GM19238 (cell line): ENCODE data around the gene DUSP22.
"Not testable (repeated sequence)": the region's sequence is repeated elsewhere in the genome, so short reads cannot be mapped to it uniquely, and the experiment has no call there.

ENCODE experiments used
- DNase-seq: peaks from one replicate; pipeline ENCODE4 v3.0.0; 2011; ENCODE audit warnings: low spot score; ENCODE audit not compliant: insufficient read length

The DUSP22 gene

GRCh38 chr6:322940-323729 lies 30.8 kb downstream of the DUSP22 start:
- no peak for DNase-seq

DNA sequence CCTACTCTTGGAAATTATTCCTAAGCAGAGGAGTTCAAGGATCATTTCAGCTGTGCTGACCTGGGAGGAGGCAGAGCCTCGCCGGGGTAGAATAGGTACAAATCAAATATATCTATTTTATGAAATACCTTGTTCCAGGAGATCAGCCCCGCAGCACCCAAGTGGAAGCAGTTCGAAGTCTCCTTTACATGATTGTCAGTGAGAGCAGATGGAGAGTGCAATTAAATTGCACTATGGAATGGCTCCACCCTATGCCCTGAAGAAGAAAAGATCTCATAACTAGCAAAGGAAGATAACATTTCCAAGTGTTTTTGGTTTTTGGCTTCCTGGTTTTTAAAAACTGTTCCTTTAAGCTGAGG lies 31.4 kb downstream of the DUSP22 start:
- no peak for DNase-seq

- DNase-seq, result no peak
Observed at GRCh38 chr6:324116-324728, 31.9 kb downstream of the DUSP22 start.

GRCh38 chr6:324729-325125 lies 32.4 kb downstream of the DUSP22 start:
- DNase-seq, result no peak

- DNase-seq, result not testable (repeated sequence)
Observed at GRCh38 chr6:325161-325860, 33.0 kb downstream of the DUSP22 start.

- DNase-seq, result not testable (repeated sequence)
Observed at GRCh38 chr6:326066-326465, 33.8 kb downstream of the DUSP22 start.

DNA sequence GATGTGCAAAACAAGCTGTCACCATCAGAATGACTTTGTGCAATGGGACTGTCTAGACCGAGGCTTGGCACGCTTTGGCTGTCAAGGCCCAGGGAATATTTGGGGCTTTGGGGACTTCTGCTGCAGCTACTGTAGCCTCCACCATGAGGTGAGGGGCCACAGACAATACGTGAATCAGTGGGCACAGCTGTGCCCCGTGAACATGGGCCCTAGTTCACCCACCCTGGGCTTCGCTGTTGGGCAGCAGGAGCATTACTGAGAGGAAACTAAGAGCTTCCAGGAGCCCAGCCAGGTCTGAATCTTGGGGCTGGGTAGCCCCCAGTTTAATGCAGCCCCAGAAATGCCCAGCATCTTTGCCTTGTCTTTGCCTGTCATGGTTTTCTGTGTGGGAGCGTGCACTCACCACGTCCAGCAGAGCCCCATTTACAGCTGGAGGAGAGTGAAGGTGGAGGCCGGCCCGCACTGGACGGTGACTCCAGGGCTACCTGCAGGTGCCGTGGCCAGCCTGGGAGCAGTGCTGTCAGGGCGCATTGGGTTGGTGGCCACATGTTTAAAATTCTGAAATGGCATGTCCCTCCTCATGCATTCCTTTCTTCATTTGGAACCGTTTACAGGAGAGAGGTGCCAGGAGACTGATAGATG lies 34.7 kb downstream of the DUSP22 start:
- no peak for DNase-seq

DNA sequence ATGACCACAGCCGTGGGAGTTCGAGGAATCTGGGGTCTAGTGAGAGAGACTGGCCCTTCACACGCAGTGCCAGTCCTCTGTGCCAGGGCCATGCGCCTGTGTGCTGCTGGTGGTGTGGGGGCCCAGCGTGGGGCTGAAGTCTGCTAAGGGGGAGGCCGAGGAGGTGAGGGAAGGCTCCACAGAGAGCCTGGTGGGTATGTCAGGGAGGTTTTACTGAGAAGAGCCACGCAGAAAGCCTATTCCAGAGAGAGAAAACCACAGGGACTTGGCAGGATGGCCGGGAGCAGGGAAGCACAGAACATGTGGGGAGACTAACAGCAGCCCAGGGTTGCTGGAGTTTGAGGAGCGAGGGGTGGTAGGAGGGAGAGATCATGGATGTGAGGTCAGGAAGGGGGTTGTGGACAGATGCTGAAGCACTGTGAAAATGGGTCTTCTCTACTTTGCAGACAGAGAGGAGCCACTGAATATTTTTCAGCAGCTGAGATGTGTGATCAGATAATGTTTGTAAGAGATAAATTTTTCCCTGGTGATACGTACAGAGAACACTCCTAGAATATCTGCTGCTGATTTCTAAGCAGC lies 35.3 kb downstream of the DUSP22 start:
- DNase-seq, result no peak

DNA sequence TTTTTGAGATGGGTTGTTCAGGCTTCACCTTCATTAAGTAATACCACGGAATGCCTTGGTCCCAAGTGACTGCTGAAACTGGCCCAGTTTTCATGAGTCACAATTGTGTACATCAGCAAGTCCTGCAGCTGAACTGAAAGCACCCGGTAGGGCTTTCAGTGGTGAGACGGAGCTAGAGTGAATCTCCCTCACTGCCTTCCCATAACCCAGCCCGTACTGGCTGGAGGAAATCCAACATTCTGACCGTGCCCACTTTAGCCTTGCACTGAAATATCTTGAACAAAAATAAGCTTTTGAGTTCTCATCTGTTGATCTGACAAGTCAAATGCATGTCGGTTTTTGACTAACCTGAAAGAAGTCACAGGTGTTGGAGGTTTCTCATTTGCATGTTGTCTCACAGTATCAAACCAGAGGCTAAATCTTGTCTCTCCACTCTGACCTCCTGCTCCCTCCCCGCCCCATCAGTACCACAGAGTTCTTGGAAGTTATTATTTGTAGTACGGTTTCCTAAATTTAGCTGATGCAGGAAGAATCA lies 35.9 kb downstream of the DUSP22 start:
- peak; percentile 71 for DNase-seq

GRCh38 chr6:328924-329323 lies 36.6 kb downstream of the DUSP22 start:
- DNase-seq, result no peak

GRCh38 chr6:329888-330691 lies 37.8 kb downstream of the DUSP22 start:
- no peak for DNase-seq

DNA sequence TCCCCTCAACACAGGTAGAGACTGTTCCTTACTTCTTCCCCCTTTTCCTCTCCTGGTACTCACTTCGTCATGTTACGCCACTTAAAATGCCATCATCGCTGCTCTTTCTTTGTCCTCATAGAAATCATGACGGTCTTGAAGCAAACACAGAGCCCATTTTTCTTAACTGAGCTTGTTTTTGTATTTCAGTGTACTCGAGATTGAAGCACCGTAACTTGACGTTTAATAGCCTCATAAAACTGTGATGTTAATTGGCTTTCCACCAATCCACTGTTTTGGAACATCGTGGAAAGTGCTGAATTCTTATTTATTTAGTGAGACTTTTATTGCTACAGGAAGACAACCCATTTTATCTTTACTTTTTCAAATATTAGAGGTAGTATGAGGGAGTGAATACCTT lies 38.7 kb downstream of the DUSP22 start:
- DNase-seq, result no peak

DNA sequence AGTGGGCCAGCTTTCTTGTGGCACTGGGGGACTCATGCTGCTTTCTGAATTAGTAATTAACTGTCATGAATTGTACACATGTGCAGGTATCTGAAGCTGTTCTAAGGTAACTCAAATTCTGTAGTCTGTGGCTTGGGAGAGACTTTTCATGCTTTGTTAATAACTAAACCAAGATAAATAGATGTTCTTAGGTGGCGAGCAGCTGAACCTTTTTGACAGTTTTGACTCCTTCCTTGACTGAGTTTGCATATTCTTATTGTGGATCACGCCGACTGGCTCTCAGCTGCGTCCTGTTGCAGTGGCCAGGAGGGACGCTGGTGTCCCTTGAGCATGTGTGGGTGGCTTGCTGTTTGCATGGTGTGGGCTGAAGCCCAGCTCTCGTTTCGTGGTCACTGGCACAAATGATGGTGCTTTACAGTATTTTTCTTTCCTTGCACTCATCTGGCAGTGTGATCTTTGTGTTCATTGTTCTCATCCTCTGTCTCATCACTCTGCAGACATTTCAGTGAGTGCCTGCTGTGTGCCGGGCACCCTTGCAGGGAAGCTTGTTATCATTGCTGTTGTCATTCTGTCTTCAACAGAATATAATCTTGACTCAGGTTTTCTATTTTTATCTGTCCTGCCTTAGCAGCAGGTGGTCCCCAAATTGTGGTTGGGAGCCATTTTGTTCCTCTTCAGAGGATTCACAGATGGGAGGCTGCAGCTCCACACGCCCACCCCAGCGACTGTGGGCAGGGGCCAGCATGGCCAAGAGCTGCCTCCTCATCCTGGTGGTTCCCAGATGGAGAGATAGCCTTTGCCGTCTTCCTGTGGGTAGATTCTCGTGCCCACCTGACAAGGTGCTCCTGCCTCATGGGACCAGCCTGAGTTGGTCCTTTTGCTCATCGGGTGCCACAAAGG lies 39.6 kb downstream of the DUSP22 start:
- peak; percentile 59 for DNase-seq

GRCh38 chr6:332671-333070 lies 40.4 kb downstream of the DUSP22 start:
- no peak for DNase-seq

- no peak for DNase-seq
Observed at GRCh38 chr6:333379-334002, 41.2 kb downstream of the DUSP22 start.

- DNase-seq, result no peak
Observed at GRCh38 chr6:334536-335510, 42.5 kb downstream of the DUSP22 start.

DNA sequence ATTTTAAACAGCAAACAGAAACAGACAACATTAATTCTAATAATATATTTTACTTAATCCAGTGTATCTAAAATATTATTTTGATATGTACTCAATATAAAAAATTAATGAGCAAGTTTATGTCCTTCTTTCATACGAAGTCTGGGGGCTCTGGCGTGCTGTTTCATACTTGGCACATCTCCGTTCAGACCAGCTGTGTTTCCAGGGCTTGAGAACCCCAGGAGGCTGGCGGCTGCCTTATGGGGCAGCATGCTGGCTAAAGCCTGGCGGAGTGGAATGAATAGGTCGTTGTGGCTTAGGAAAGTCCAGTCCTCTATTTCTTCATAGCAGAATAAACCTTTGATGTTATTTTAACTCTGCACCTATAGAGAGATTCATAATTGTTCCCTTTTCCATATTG lies 43.3 kb downstream of the DUSP22 start:
- DNase-seq, result no peak
